Measurements from ENCODE around the gene CSF1. TPM values are rescaled to one million over a fixed set of nuclear protein-coding genes. Genes with fewer than 3 reads are reported as not detected.

CSF1 gene
- total RNA-seq, 1 donor from 2014 or later: 4.6 TPM

GRCh38 chr1:109977657-109978378 lies 67.2 kb downstream of the CSF1 start:
- DNase-seq (ENCODE audit: low read depth in 2 of 2): no peak

GRCh38 chr1:109978761-109979488 lies 68.3 kb downstream of the CSF1 start:
- peak in 1 of 2 donors; percentile 68 for DNase-seq (ENCODE audit: low read depth in 2 of 2)

DNA sequence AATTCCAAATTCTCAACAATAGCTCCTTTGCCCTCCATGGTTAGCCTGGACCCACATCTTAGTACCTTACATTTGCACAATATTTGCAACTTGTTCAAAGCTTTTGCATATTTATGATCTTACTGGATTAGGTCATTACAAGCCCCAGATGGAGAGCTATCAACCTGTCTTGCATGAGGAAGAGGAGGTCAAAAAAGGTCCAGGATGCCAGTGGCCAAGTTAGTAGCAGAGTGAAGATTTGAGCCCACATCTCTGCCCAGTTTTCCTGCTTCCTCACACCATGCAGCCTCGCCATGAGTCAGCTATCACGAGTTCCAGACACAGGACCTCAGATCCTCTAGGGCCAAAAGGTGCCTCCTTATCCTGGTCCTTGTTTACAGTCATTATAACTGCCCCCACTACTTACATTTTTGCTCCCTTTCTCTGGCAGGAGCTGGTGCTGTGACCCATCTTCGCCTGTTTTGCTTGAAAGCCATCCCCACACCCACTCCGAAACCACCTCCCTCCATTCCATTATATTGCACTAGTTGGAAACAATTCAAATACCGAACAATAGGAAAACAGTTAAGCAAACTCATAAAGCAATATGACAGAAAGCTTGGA lies 68.9 kb downstream of the CSF1 start:
- DNase-seq (ENCODE audit: low read depth in 2 of 2): peak; percentile 70 to 92

Other genes with a start within 250 kb of the CSF1 start
- gene GSTM2, start 242.8 kb upstream of the CSF1 start, total RNA-seq: 1.3 and 3.0 TPM in 2 replicates
- not detected in 2 replicates for gene GSTM1, start 223.0 kb upstream of the CSF1 start, total RNA-seq
- gene GSTM5, start 198.6 kb upstream of the CSF1 start, total RNA-seq: 0.25 TPM in 1 of 2 replicates, not detected in the other
- gene GSTM3, start 169.8 kb upstream of the CSF1 start, total RNA-seq: 39.4 and 61.2 TPM in 2 replicates
- not detected in 2 replicates for gene EPS8L3, start 146.9 kb upstream of the CSF1 start, total RNA-seq
- 39.7 and 50.4 TPM in 2 replicates for gene AHCYL1, start 73.9 kb downstream of the CSF1 start, total RNA-seq
- gene STRIP1, start 123.8 kb downstream of the CSF1 start, total RNA-seq: 31.1 and 46.3 TPM in 2 replicates
- not detected in 2 replicates for gene ALX3, start 159.8 kb downstream of the CSF1 start, total RNA-seq
- gene UBL4B, start 201.6 kb downstream of the CSF1 start, total RNA-seq: not detected in 2 replicates
- gene SLC6A17, start 239.6 kb downstream of the CSF1 start, total RNA-seq: 2.4 and 2.7 TPM in 2 replicates

Measured in dermis microvascular lymphatic vessel endothelial cell (primary cell).